Brain pericyte (primary cell): Measurements from ENCODE around the gene KIF6.

Experiments
- DNase-seq: peaks from one replicate; pipeline ENCODE4 v3.0.0-alpha.2; 2012; ENCODE audit warnings: low read depth, low spot score

Gene KIF6

GRCh38 chr6:39599341-39599740 lies 125.9 kb downstream of the KIF6 start:
- DNase-seq: no peak

- DNase-seq: no peak
Observed at GRCh38 chr6:39594285-39594684, 130.9 kb downstream of the KIF6 start.

GRCh38 chr6:39593646-39594045 lies 131.6 kb downstream of the KIF6 start:
- no peak for DNase-seq

GRCh38 chr6:39590871-39591393 lies 134.3 kb downstream of the KIF6 start:
- no peak for DNase-seq

- DNase-seq: no peak
Observed at GRCh38 chr6:39587080-39587479, 138.1 kb downstream of the KIF6 start.

GRCh38 chr6:39585641-39586040 lies 139.6 kb downstream of the KIF6 start:
- no peak for DNase-seq

GRCh38 chr6:39577446-39578165 lies 147.6 kb downstream of the KIF6 start:
- DNase-seq: no peak

- DNase-seq: no peak
Observed at GRCh38 chr6:39576556-39577303, 148.5 kb downstream of the KIF6 start.

- no peak for DNase-seq
Observed at GRCh38 chr6:39574991-39575390, 150.2 kb downstream of the KIF6 start.

GRCh38 chr6:39573541-39573940 lies 151.7 kb downstream of the KIF6 start:
- no peak for DNase-seq

GRCh38 chr6:39572661-39573340 lies 152.4 kb downstream of the KIF6 start:
- DNase-seq: no peak

GRCh38 chr6:39568896-39569295 lies 156.3 kb downstream of the KIF6 start:
- DNase-seq: no peak

GRCh38 chr6:39567091-39567490 lies 158.1 kb downstream of the KIF6 start:
- DNase-seq: no peak

GRCh38 chr6:39566456-39566855 lies 158.8 kb downstream of the KIF6 start:
- no peak for DNase-seq

GRCh38 chr6:39565956-39566355 lies 159.3 kb downstream of the KIF6 start:
- DNase-seq: no peak

- DNase-seq: no peak
Observed at GRCh38 chr6:39563566-39564311, 161.5 kb downstream of the KIF6 start.

- no peak for DNase-seq
Observed at GRCh38 chr6:39561536-39562266, 163.5 kb downstream of the KIF6 start.

- DNase-seq: no peak
Observed at GRCh38 chr6:39560915-39561314, 164.3 kb downstream of the KIF6 start.

GRCh38 chr6:39558591-39559190 lies 166.5 kb downstream of the KIF6 start:
- no peak for DNase-seq

- no peak for DNase-seq
Observed at GRCh38 chr6:39558079-39558478, 167.1 kb downstream of the KIF6 start.

- no peak for DNase-seq
Observed at GRCh38 chr6:39555136-39555535, 170.1 kb downstream of the KIF6 start.
